HG03558 (cell line): ENCODE data around the gene MEGF11.

Source experiments
- ATAC-seq: cut with Tn5 transposase; IDR thresholded peaks from one replicate; pipeline ENCODE4 v1.9.1; 2021; ENCODE audit warnings: moderate number of reproducible peaks; ENCODE audit not compliant: unreplicated experiment; ENCODE audit errors: extremely low read depth

MEGF11 gene

DNA sequence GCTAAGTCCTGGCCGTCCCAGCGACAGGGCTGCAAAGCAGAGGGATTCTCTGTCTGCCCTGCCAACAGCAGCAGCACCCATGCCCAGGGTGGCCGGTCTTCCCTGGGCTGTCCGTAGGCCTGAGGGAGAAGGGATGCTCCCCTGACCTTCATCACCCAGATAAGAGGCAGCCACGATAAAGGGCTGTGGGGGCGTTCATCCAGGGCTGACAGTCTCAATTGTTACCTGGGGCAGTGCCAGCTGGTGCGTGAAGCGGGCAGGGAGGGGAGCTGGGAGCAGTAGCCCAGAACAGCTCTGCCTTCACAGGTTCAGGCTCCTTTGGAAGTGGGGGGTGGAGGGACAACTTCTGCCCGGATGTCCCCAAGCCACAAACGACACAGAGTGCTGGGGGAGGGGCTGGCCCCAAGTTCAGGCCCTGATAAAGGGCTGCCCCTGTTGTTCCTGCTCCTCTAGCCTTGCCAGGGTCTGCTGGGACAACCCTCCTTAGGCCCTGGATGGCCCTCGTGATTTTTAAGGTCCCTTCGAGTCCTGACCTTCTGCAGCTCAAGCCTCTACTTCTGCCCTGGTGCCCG lies 289.6 kb downstream of the MEGF11 start:
- no peak for ATAC-seq

GRCh38 chr15:65963358-65963757 lies 290.2 kb downstream of the MEGF11 start:
- no peak for ATAC-seq

GRCh38 chr15:65962187-65962586 lies 291.4 kb downstream of the MEGF11 start:
- no peak for ATAC-seq

DNA sequence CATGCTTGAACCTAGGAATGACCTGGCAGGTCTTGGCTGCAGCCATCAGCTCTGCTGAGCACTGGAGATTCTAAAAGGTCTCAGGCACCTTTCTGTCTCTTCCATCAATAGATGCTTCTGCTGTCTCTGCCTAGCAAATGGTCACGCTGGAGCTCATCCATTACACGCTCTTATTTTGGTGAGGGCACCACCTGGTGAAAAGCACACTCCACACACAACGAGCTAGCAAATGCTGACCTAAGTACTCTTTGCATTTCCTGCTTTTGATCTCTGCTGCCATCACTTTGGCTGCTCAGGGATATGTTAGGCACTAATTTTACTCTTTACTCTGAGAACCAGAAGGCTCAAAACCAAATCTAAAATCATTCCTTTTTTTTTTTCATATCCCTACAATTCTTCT lies 293.0 kb downstream of the MEGF11 start:
- no peak for ATAC-seq

DNA sequence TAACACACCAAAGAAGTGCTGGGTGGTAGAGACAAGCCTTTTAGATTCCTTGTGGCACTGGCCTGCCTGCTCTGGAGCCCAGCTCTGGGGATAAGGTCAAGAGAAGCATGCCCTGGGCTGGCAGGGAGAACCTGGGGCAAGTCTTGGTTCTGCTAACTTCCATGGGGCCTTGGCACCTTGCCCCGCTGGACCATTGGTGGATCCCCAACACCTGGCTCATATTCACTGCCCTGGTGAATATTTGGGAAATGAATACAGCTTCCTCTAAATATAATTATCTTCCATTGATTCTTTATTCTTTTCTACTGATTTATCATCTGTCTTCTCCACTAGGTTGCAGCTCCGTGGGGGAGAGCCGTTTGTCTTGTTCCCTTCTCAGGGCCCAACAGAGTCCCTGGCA lies 294.7 kb downstream of the MEGF11 start:
- ATAC-seq, result no peak

GRCh38 chr15:65957451-65957850 lies 296.1 kb downstream of the MEGF11 start:
- no peak for ATAC-seq

- ATAC-seq, result no peak
Measured at GRCh38 chr15:65956899-65957298, 296.7 kb downstream of the MEGF11 start.

GRCh38 chr15:65956307-65956706 lies 297.2 kb downstream of the MEGF11 start:
- no peak for ATAC-seq

- no peak for ATAC-seq
Measured at GRCh38 chr15:65954289-65954741, 299.2 kb downstream of the MEGF11 start.

- ATAC-seq, result no peak
Measured at GRCh38 chr15:65953622-65954021, 299.9 kb downstream of the MEGF11 start.

- no peak for ATAC-seq
Measured at GRCh38 chr15:65952391-65953053, 301.0 kb downstream of the MEGF11 start.

DNA sequence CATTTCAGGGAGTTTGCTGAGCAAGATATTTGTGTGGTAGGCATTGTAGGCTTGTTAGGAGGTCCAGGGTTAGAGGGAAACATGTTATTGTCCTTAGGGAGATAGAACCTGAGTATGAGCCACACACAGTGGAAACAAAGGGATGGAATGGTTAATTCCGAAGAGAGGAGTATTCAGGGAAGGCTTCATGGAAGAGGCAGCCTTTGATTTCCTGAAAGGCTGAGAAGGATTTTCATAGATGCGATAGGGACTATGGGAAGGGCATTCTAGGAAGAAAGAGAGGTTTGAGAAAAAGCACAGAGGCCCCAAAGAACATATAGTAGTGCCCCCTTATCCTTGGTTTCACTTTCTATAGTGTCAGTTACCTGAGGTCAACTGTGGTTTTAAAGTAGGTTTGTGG lies 302.5 kb downstream of the MEGF11 start:
- no peak for ATAC-seq

- no peak for ATAC-seq
Measured at GRCh38 chr15:65949491-65949890, 304.1 kb downstream of the MEGF11 start.

DNA sequence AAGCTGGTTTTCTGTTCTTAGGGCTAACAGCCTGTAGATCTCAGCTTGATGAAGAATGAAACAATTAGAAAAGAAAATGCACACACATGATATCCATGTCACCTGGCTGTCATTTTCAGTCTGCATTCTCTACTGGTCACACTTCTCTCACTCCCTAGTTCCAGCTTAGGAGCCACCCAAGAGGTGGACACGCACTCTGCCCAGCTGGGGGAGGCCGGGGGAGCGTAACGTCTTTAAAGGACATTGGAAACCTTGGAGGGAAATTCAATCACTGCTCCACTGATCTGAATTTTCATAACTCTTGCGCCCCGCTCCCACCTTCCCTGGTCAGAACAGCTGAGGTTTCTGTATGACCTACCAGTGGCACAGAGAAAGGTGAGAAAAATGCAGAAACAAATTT lies 304.5 kb downstream of the MEGF11 start:
- ATAC-seq, result no peak

DNA sequence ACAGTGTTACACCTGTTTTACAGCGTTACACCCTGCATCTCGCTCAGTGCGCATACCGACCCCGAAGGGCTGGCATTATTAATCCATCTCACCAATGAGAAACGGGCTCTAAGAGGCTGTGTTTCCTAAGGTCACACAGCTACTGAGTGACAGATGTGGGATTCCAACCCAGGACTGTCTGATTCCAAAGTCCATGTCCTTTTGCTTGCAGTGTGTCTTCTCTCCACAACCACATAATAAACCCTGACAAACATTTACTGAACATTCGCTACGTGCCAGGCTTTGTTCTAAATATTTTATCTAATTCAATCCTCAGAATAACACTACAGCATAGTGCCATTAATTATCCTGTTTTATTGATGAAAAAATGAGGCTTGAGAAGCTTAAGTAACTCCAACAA lies 305.2 kb downstream of the MEGF11 start:
- ATAC-seq, result no peak

- no peak for ATAC-seq
Measured at GRCh38 chr15:65947041-65947440, 306.5 kb downstream of the MEGF11 start.

DNA sequence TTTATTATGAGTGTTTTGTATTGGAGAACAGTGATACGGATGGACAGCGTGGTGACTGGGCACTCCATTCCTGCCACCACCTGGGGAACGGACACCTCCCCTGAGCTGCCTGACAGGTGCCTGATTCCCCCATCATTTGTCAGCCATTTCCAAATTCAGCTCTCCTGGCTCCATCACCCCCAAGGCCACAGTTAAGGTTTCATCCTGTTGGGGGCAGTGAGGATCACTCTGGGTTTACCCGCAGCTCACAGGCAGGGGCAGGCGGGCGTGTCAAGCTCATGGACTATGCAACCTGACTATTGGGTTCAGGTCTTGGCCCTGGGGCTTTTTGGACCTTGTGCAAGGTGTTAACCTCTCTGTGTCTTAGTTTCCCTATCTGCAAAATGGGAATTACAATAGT lies 307.9 kb downstream of the MEGF11 start:
- ATAC-seq, result no peak

DNA sequence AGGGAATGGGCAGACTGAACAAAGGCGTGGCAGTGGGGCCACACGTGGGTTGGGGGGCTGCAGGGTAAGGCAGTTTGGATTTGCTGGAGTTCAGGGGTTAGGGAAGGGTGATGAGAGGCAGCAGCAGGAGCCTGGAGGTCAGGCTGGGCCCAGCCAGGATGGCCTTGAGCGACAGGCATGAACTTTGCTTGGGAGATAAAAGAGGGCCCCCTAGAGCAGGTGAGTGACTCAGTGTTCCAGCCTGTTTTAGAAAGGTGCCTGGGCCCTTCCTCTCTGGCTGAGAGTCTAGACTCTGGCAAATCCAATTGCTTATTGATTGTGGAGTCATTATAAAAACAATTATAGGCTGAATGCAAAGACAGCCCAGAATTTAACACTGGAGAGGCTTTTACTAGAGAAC lies 309.1 kb downstream of the MEGF11 start:
- no peak for ATAC-seq

DNA sequence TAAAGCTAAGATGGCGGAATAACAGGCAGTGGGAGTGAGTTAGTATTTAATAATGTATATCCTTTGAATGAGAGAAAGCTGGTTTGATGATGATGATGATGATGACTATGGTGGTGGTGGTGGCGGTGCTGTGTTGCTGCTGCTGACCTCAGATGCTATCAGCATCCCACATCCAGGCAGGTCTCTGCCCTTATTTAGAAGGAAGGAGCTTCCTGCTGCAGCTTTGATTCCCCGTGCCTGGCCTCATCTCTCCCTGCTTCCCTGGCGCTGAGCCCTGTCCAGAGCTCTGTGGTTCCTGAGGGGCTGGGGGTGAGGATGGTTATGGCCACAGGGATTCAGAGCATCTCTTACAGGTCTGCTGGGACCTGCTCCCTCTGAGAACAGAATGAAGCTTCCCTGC lies 311.1 kb downstream of the MEGF11 start:
- no peak for ATAC-seq

DNA sequence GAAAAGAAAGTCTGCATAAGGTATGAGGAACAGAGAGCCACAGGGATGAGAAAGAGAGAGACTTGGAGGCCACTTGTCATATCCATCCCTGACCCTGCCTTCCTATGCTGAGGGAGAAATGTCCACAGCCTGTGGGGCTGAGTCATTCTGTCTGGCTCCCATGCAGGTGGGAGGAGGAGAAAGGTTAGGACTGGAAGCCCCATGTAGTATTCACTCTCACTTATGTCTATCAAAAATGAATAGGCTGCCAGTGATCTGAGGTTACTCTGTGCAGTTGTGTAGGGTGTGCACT lies 313.0 kb downstream of the MEGF11 start:
- ATAC-seq, result no peak

DNA sequence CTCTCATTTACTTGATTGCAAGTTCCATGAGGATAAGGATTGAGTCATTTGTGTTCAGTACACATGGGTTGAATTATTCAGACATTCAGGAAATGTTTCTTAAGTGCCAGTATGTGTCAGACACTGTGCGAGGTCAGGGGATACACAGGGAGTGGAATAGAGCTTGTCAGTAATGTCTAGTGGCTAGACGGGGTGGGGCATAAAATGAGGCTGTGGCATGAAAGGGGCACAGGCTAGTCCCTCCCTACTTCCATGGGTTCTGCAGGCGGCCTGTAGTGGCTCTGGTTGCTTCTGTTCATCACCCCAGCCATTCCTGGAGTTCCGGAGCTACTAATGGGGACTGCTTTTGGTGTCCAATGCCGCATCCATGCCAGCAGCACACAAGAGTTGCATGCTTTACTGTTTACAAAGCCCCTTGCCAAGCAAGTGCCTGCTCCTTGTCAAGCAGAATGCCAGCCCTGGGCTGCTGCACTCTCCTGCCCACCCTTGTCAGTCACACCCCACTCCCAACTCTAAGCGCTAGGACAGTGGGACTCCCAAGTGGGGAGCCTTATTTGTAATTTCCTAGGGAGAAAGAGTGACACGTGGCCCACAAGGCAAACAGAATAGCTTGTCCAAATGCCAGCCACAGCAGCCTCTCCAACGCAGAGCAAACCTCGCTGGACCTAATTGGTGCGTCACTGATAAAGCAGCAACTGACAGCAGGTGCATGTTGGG lies 313.5 kb downstream of the MEGF11 start:
- ATAC-seq, result no peak

GRCh38 chr15:65938604-65939003 lies 314.9 kb downstream of the MEGF11 start:
- ATAC-seq, result no peak
